Stimulated activated CD8-positive, alpha-beta memory T cell treated with anti-CD3 and anti-CD28 coated beads, Interleukin-4, amount 100 ng/mL, for 24 hours (primary cell): Measurements from ENCODE around the gene PRSS37.

Experiments used
- DNase-seq: peaks from one replicate; pipeline ENCODE4 v3.0.0-alpha.2; 2020; ENCODE audit warnings: low read depth

PRSS37 gene

DNA sequence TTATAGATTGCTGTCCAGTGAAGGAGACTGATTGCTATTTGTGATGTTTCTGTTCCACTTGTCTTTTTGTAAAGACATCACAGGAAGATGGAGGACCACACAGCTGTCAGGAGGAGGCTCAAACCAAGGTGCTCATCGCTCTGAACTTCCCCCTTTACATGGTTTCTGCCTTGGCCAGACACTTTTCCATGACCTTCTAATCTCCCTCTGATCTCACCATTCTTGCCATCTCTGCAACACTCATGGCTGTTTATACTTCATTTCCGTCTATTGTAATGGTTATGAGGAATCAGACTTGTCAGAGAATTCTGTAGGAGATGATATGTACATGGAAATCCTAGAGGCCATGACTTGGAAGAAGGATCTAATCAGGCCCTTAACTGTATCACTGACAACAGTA, 53.0 kb downstream of the PRSS37 start:
- DNase-seq = no peak
